BJ (cell line): ENCODE results near the gene ZNF674. TPM values are rescaled to one million over a fixed set of nuclear protein-coding genes. Genes with fewer than 3 reads are reported as not detected.
"Not testable (repeated sequence)": the region's sequence is repeated elsewhere in the genome, so short reads cannot be mapped to it uniquely, and the experiment has no call there.

ENCODE experiments used
- CTCF ChIA-PET: fragments of 350-600 bp; formaldehyde crosslinking; extraction: SDS; loops from one replicate; lab custom pipeline; 2021; ENCODE audit warnings: antibody characterized with exemption, inconsistent platforms; lab: Yijun Ruan, JAX
- POLR2A ChIA-PET: fragments of 300-600 bp; sonication (Branson Sonifier 250); formaldehyde crosslinking; extraction: SDS; loops from one replicate; lab custom pipeline; 2021; ENCODE audit warnings: antibody characterized with exemption; lab: Charles Lee
- DNase-seq: peaks from one replicate; pipeline ENCODE4 v3.0.0-alpha.2; 2011; ENCODE audit warnings: low read depth
- H3K27me3 ChIP-seq: 2 replicates; pipeline ENCODE4 v1.6.0; 2011; ENCODE audit warnings: low read length; ENCODE audit not compliant: control insufficient read depth, insufficient read depth
- H3K36me3 ChIP-seq: 2 replicates; pipeline ENCODE4 v1.5.1; 2011; ENCODE audit warnings: low read length; ENCODE audit not compliant: control insufficient read depth, insufficient read depth
- H3K4me3 ChIP-seq: 2 replicates; pipeline ENCODE4 v1.5.1; 2011; ENCODE audit warnings: low read depth, mild to moderate bottlenecking, control low read depth, low read length
- CTCF ChIP-seq: IDR thresholded peaks from 2 replicates; pipeline ENCODE4 v1.5.1; 2011; ENCODE audit warnings: low read depth, mild to moderate bottlenecking, control low read depth, inconsistent platforms, low read length, moderate library complexity; ENCODE audit not compliant: insufficient read depth
- polyA plus RNA-seq: library from polyadenylated mRNA; depleted of rRNA; stranded (reverse); fragments of >200 nt; gene quantifications from 2 replicates; pipeline ENCODE4 v1.2.3, GENCODE V29; 2011; rRNA removed
- small RNA-seq: library from RNA; depleted of rRNA; stranded (forward); fragments of <200 nt; gene quantifications from one replicate; pipeline ENCODE3, GENCODE V24; 2012; ENCODE audit warnings: low replicate concordance, low read depth; ENCODE audit not compliant: insufficient read length

ZNF674 gene
- polyA plus RNA-seq, 1 experiment = 7.0 TPM

DNA sequence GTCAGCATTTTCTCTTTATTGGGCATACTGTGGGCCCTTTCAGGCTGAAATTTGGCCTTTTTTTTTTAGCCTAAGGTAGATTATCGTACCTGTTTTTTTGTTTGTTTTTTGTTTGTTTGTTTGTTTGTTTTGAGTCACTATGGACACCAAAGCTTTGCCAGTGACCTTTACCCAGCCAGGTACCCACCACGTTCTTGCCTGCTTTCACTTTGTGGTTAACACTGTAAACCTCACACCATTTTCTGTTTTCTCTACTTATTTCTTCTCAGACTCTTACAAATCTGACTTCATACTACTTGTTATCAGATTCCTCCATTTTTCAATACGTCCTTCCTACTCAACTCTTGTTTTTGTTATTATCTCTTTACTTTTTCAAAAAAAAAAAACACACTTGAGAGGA, 81.5 kb downstream of the ZNF674 start:
- DNase-seq = no peak
- ChIA-PET CTCF (no interaction called here), POLR2A (no interaction called here)
- no peak for TF ChIP-seq CTCF
- Histone ChIP-seq H3K4me3 (no peak overlapping the region), H3K36me3 (peaks cover 3% of the 10 kb centered on the region), H3K27me3 (no peaks in the 10 kb centered on the region)

DNA sequence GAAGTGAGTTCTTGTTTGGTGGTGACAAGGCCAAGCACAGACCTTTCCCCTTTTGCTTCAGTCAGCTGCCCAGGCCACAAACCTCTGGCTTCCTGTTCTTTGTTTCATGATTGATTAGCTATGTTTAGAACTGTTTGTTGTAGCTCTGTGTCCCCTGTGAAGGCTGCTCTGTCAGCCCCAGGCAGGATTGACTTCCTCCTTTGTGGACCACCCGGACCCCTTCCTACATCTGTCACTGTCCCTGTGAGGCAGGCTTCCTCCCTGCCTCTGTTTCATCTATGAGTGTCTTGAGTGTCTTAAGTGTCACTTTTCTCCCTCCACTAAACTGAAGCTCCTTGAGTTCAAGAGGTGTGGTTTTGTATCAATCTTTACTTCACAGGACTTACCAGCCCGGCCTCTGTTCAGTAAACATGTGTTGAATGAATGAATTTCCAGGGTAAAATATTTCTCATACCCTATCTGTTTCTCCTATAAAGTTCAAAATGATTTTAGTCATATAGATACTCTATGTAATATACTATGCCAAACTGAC, 83.5 kb downstream of the ZNF674 start:
- H3K36me3 ChIP-seq = peaks cover 2% of the 10 kb centered on the region; the same call in 1 of the 2 replicates
- no peak for DNase-seq
- TF ChIP-seq CTCF = no peak
- POLR2A ChIA-PET = no interaction called here
- no peaks in the 10 kb centered on the region for H3K27me3 ChIP-seq
- CTCF ChIA-PET = no interaction called here
- no peak overlapping the region for H3K4me3 ChIP-seq

GRCh38 chrX:46460801-46461659, 84.2 kb downstream of the ZNF674 start:
- H3K27me3 ChIP-seq, DNase-seq, CTCF ChIA-PET: not testable (repeated sequence)

DNA sequence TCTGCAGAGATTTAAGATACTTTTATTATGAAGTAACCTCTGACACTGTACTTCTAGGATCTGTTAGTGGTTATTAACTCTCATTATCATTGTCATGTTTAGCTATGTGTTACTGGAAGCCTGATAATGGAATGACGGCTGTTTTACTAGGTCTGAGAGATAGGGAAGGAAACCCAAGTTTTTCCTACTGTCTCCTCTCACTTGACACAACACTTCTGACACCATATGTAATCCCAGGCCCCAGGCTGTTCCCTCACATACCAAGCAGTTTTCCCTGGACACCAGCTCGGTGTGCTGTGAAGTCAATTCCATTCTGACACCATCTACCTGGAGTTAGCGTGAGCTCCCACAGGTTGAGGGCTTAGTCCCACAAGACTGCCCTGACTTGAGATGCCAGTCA, 85.6 kb downstream of the ZNF674 start:
- Histone ChIP-seq H3K27me3 (no peaks in the 10 kb centered on the region), H3K36me3 (peaks cover 2% of the 10 kb centered on the region; the same call in 1 of the 2 replicates), H3K4me3 (no peak overlapping the region)
- TF ChIP-seq CTCF = no peak
- ChIA-PET CTCF (no interaction called here), POLR2A (no interaction called here)
- DNase-seq = no peak

More at GRCh38 chrX:46460801-46461659, 84.2 kb downstream of the ZNF674 start:
- H3K36me3 ChIP-seq, H3K4me3 ChIP-seq, POLR2A ChIA-PET: not testable (repeated sequence)

GRCh38 chrX:46456125-46456922, 88.9 kb downstream of the ZNF674 start:
- CTCF ChIA-PET = no interaction called here
- no peak for TF ChIP-seq CTCF
- Histone ChIP-seq H3K27me3 (no peaks in the 10 kb centered on the region), H3K36me3 (peaks cover 2% of the 10 kb centered on the region; the same call in 1 of the 2 replicates), H3K4me3 (no peak overlapping the region)
- no peak for DNase-seq
- POLR2A ChIA-PET = no interaction called here

Small RNAs within 50 kb of the gene (small RNA-seq; reads per million reads assigned to genes)
- gene RF00017 (not detected), gene RNU6-50P (not detected)

Other genes starting within 250 kb of the ZNF674 start
- gene CHST7, start 28.3 kb upstream of the ZNF674 start, polyA plus RNA-seq = 2.5 and 2.7 TPM in 2 replicates
- gene SLC9A7, start 213.7 kb upstream of the ZNF674 start, polyA plus RNA-seq = 21.5 and 21.6 TPM in 2 replicates